Thoracic aorta (tissue), 2 donors: ENCODE data around the gene SLC35G3. TPM values are rescaled to one million over a fixed set of nuclear protein-coding genes. Genes with fewer than 3 reads are reported as not detected.
"Not testable (repeated sequence)": the region's sequence is repeated elsewhere in the genome, so short reads cannot be mapped to it uniquely, and the experiment has no call there.

Source experiments
- ATAC-seq: fragments of 150-250 bp; one replicate; pipeline ENCODE4 v1.8.0; 2017; ENCODE audit warnings: low read depth; ENCODE audit not compliant: insufficient number of reproducible peaks, low FRiP score
- DNase-seq: peaks from one replicate; pipeline ENCODE4 v3.0.0-alpha.2; 2020; ENCODE audit warnings: low spot score
- H3K27ac ChIP-seq, 2 donors: fragments of 200-600 bp; sonication (generic); 1 replicate in 1 of 2; 2 replicates in 1 of 2; pipeline ENCODE4 v1.5.1; 2016; ENCODE audit warnings: mild to moderate bottlenecking in 2 of 2, moderate library complexity in 2 of 2
- H3K27me3 ChIP-seq: fragments of 200-600 bp; sonication (generic); replicated peaks from 2 replicates; pipeline ENCODE4 v1.6.0; 2016; ENCODE audit warnings: mild to moderate bottlenecking; ENCODE audit not compliant: insufficient read depth
- H3K36me3 ChIP-seq: fragments of 200-600 bp; sonication (generic); one replicate; pipeline ENCODE4 v1.5.1; 2016
- H3K4me1 ChIP-seq, 2 donors: fragments of 200-600 bp; sonication (generic); 1 replicate in 1 of 2; 2 replicates in 1 of 2; pipeline versions ENCODE4 v1.5.1 to v1.6.0; 2016; ENCODE audit warnings: low read depth in 2 of 2, mild to moderate bottlenecking in 1 of 2; ENCODE audit not compliant: control insufficient read depth in 1 of 2
- H3K4me3 ChIP-seq: fragments of 200-600 bp; sonication (generic); 2 replicates; pipeline ENCODE4 v1.5.1; 2016; ENCODE audit warnings: mild to moderate bottlenecking
- H3K9me3 ChIP-seq: fragments of 200-600 bp; sonication (generic); 2 replicates; pipeline ENCODE4 v1.5.1; 2016
- total RNA-seq, 2 donors: library from RNA; depleted of rRNA; stranded (reverse); fragments of >200 nt; gene quantifications; one replicate each; pipeline versions ENCODE4 v1.1.0 to v1.2.3, GENCODE V29; 2016
- TF ChIP-seq, protein P1 (sequence below): fragments of 200-600 bp; sonication (generic); IDR thresholded peaks from one replicate; pipeline ENCODE4 v1.5.1; 2019; ENCODE audit warnings: antibody characterized with exemption

The SLC35G3 gene
- total RNA-seq, 2 donors from 2014 or later = not detected

DNA sequence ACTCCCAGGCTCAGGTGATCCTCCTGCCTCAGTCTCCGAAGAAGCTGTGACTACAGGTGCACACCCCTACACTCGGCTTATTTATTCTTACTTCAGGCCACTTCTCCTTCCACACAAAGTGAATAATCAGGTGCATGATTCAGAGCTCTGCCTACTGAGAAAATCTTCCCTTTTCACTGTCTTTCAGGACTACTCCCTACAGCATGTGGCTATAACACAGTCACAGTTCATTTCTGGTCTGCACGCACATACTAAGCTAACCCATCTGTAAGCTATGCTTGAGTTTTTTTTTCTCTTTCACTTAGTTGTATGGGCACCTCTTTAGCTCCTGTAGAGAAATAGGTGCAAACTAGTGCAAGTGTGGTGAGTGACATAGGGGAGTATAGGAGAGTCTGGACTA, 41.1 kb upstream of the SLC35G3 start:
- no peaks in the 10 kb centered on the region for H3K4me1 ChIP-seq
- ATAC-seq (no peak), DNase-seq (no peak)
- H3K27me3 ChIP-seq = no peaks in the 10 kb centered on the region
- TF ChIP-seq, protein P1, sequence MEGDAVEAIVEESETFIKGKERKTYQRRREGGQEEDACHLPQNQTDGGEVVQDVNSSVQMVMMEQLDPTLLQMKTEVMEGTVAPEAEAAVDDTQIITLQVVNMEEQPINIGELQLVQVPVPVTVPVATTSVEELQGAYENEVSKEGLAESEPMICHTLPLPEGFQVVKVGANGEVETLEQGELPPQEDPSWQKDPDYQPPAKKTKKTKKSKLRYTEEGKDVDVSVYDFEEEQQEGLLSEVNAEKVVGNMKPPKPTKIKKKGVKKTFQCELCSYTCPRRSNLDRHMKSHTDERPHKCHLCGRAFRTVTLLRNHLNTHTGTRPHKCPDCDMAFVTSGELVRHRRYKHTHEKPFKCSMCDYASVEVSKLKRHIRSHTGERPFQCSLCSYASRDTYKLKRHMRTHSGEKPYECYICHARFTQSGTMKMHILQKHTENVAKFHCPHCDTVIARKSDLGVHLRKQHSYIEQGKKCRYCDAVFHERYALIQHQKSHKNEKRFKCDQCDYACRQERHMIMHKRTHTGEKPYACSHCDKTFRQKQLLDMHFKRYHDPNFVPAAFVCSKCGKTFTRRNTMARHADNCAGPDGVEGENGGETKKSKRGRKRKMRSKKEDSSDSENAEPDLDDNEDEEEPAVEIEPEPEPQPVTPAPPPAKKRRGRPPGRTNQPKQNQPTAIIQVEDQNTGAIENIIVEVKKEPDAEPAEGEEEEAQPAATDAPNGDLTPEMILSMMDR = no peak
- H3K36me3 ChIP-seq = no peaks in the 10 kb centered on the region
- no peak overlapping the region for H3K4me3 ChIP-seq
- H3K27ac ChIP-seq = no peak overlapping the region
- H3K9me3 ChIP-seq = no peaks in the 10 kb centered on the region

GRCh38 chr17:35234315-35234714, 40.1 kb upstream of the SLC35G3 start:
- DNase-seq, ATAC-seq, H3K27me3 ChIP-seq, H3K4me3 ChIP-seq, H3K9me3 ChIP-seq, H3K27ac ChIP-seq, H3K4me1 ChIP-seq, H3K36me3 ChIP-seq: not testable (repeated sequence)

GRCh38 chr17:35229638-35230037, 35.4 kb upstream of the SLC35G3 start:
- H3K27me3 ChIP-seq = no peaks in the 10 kb centered on the region
- no peak overlapping the region for H3K27ac ChIP-seq
- no peak for ATAC-seq
- TF ChIP-seq, protein P1 = no peak
- H3K36me3 ChIP-seq = no peaks in the 10 kb centered on the region
- DNase-seq = no peak
- no peaks in the 10 kb centered on the region for H3K4me1 ChIP-seq
- H3K9me3 ChIP-seq = no peaks in the 10 kb centered on the region
- H3K4me3 ChIP-seq = no peak overlapping the region

DNA sequence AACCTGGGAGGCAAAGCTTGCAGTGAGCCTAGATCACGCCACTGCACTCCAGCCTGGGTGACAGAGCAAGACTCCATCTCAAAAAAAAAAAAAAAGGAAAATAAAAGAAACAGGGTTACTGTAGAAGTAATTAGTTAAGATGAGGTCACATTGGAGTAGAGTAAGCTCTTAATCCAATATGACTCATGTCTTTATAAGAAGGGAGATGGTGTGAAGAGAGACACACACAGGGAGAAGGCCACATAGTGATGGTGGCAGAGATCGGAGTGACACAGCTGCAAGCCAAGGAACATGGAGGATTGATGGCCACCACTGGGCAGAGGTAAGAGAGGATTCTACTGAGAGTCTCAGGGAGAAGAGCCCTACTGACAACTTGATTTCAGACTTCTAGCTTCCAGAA, 33.4 kb upstream of the SLC35G3 start:
- Histone ChIP-seq H3K27me3 (no peaks in the 10 kb centered on the region), H3K9me3 (no peaks in the 10 kb centered on the region), H3K27ac (no peak overlapping the region), H3K4me3 (no peak overlapping the region), H3K4me1 (no peaks in the 10 kb centered on the region), H3K36me3 (no peaks in the 10 kb centered on the region)
- ATAC-seq (no peak), DNase-seq (no peak)
- TF ChIP-seq, protein P1 = no peak

- Histone ChIP-seq H3K4me3 (no peak overlapping the region), H3K9me3 (no peaks in the 10 kb centered on the region), H3K36me3 (no peaks in the 10 kb centered on the region), H3K27me3 (no peaks in the 10 kb centered on the region), H3K27ac (no peak overlapping the region), H3K4me1 (no peaks in the 10 kb centered on the region)
- no peak for ATAC-seq
- TF ChIP-seq, protein P1 = no peak
- DNase-seq = no peak
These were observed 30.2 kb upstream of the SLC35G3 start for GRCh38 chr17:35224436-35224835.

- H3K27ac ChIP-seq = no peak overlapping the region
- TF ChIP-seq, protein P1 = no peak
- no peaks in the 10 kb centered on the region for H3K36me3 ChIP-seq
- DNase-seq (no peak), ATAC-seq (no peak)
- H3K4me3 ChIP-seq = no peak overlapping the region
- no peaks in the 10 kb centered on the region for H3K4me1 ChIP-seq
- H3K9me3 ChIP-seq = no peaks in the 10 kb centered on the region
- no peaks in the 10 kb centered on the region for H3K27me3 ChIP-seq
These were observed 28.3 kb upstream of the SLC35G3 start for GRCh38 chr17:35222452-35222851.
